Measurements from ENCODE around the gene RIPOR2.

RIPOR2 gene

GRCh38 chr6:24874776-24875533, 60.8 kb downstream of the RIPOR2 start:
- no peak for DNase-seq

- DNase-seq, result no peak
Observed at GRCh38 chr6:24874128-24874527, 61.6 kb downstream of the RIPOR2 start.

GRCh38 chr6:24872779-24873178, 63.0 kb downstream of the RIPOR2 start:
- no peak for DNase-seq

DNA sequence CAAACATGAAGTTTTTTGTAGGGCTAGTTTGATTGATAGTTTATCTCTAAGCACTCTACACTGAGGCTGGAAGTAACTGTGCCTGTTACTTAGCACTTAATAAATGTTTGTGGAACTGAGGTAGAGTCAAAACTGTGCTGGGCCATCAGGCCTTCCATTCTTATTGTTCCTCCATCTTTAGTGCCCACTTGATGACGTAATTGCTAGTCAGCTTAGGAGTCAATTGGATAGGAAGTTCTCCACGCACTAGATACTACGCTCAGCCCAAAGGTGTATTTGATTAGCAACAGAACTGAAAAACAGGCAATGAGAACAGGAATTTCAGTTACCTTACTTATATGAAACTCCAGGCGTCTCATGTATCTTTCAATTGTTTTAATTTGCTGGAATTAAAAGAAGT, 67.0 kb downstream of the RIPOR2 start:
- DNase-seq, result no peak

GRCh38 chr6:24867104-24867703, 68.6 kb downstream of the RIPOR2 start:
- DNase-seq, result no peak

DNA sequence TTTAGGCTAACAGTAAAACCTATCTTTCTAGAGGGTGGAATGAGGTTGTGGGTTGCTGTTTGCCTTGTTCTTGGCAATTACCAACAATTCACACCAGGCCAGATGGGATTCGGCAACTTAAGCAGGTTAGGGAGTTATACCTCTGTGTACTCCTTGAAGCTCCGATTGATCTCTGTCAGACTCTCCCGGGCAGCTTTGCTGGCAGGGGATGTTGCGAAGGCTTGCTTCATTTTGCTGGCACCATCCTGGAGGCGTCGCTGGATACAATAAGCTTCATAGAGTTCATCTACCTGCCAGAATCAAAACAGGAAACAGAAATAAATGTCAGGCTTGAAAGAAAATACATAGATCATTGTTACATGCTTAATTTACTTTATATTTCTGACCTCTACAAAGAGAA, 70.6 kb downstream of the RIPOR2 start:
- DNase-seq, result no peak

- DNase-seq, result no peak
Observed at GRCh38 chr6:24864343-24864742, 71.4 kb downstream of the RIPOR2 start.

DNA sequence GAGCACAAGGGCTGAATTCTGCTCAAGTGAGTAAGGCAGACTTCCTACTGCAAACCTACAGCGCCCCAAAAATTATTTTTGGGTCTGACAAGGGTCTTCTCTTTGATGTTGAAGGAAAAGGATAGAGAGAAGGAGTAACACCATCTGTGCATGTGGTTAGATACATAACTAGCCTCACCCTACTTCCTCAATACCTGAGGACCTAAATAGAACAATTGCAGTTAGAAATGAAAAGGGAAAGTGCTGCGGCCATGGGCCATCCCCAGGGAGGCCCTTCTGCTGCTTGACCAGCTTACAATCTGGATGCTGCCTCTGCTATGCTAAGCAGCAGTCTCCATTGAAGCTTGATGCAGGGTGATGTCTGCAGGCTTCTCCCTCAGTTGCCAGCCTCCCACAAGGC, 73.8 kb downstream of the RIPOR2 start:
- DNase-seq, result no peak

DNA sequence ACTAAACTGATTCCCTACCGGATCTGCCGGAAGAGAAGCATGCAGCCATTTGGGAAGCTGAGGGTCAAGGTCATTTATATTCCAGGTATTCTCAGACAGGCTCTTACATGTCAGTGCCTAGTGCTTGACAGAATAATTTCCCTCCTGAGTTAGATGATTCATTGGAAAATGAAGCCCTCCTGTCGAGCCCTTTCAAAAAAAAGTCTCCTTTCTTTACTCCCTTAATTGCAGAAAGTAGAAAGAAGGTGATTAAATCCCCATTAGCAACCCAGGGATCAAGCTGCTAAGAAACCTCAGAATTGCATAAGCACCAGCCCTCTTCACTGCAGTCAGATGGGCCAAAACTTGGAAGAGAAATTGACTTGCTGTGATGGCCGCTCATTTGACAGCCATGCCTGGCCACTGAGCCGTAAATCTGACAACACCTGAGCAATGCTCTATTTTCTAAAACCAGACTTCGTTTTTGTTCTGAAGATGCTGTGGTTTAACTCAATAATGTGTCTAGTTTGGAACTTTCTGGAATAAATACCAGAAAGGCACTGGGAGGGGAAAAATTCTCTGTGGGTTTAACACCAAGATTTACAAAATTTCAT, 76.1 kb downstream of the RIPOR2 start:
- DNase-seq, result no peak

- no peak for DNase-seq
Observed at GRCh38 chr6:24859132-24859531, 76.6 kb downstream of the RIPOR2 start.

DNA sequence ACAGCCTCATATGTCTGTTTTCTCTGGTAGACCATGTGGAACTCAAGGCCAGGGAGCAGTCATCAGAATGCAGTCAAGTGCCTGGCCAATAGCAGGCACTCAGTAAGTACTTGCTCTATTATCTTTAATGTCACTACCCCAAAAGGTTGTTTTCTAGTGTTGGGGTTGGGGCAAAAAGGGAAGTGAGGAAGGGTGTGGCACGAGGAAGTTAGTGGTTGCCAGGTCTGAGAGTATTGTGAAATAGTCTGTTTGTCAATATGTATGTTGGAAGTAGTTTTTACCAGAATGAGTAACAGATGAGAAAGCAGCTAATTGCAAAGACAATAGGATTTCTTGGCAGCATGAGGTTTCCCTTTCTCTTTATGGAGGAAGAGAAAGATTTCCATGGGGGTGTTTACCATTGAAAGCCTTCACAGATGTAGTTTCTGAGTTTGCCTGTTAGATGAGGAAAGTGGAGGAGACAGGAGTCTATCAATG, 77.5 kb downstream of the RIPOR2 start:
- DNase-seq, result no peak

DNA sequence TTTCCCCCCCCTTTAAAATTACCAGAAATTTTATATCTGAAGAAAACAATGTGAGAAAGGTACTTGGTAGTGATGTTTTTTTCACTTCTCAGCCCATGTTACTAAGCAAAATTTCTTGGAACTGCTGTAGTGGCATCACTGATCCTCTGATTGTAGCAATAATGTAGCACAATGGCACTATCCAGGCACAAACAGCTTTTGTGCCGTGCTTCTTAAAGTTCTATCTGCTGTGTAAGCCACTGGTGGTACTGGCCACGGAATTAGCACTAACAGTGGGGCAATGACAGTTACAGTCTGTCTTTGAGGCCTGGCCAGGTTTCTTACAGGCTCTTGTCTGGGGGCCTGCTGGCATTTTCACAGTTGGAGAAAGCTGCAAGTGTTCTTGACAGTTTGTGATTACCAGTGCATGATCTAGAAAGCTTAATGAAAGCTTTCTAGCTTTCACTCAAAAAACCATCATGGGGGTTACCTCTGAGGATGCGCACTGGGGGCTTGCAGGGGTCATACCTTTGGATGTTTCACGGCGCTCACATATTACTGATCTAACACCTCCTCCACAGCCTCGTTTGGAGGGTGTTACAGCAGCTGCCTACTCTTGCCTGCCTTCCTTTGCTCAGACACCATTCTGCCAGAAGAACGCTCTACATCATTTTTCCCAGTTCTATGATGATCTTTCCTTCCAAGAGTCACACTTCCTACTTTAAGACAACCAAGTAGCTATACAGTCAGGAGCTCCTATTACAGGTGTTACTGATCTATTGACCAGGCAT, 78.7 kb downstream of the RIPOR2 start:
- no peak for DNase-seq

- no peak for DNase-seq
Observed at GRCh38 chr6:24856246-24856599, 79.5 kb downstream of the RIPOR2 start.

- DNase-seq, result peak; percentile 60
Observed at GRCh38 chr6:24855395-24856245, 80.1 kb downstream of the RIPOR2 start.

- DNase-seq, result no peak
Observed at GRCh38 chr6:24854077-24854666, 81.6 kb downstream of the RIPOR2 start.

DNA sequence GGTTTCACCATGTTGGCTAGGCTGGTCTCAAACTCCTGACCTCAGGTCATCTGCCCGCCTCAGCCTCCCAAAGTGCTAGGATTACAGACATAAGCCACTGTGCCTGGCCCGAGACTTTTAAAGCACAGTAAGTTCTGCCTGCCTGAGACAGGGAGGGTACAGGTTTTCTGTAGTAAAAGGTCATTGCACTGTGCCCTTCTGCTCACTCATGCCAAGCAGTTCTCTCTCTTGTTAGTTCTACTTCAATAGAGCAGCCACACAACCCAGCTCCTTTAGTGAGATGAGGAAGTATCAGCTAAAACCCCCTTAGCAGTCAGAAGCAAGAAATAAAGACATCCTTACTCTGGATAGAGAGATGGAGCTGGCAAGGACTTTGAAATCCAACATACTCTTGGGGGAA, 84.7 kb downstream of the RIPOR2 start:
- no peak for DNase-seq

GRCh38 chr6:24849713-24850112, 86.0 kb downstream of the RIPOR2 start:
- no peak for DNase-seq

GRCh38 chr6:24848461-24848860, 87.3 kb downstream of the RIPOR2 start:
- no peak for DNase-seq

GRCh38 chr6:24847402-24847801, 88.4 kb downstream of the RIPOR2 start:
- DNase-seq, result no peak

DNA sequence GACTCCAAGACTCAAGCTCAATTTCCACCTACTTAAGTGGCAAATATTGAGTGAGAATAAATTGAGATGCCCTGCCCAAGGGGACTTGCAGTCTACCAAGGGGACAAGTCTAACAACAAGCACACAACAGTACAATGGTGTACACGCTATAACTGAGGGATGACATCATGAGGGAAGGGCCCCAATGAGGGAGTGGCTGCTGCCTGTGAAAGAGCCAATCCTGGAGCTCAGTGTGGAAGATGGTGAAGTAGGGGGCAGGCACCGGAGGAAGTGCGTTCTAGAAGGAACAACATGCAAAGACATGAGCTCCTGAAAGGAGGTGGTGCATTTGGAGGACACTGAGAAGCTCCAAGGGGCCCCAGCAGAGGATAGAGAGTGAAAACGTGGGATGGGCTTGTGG, 90.2 kb downstream of the RIPOR2 start:
- DNase-seq, result no peak

- no peak for DNase-seq
Observed at GRCh38 chr6:24844903-24845302, 90.9 kb downstream of the RIPOR2 start.

DNA sequence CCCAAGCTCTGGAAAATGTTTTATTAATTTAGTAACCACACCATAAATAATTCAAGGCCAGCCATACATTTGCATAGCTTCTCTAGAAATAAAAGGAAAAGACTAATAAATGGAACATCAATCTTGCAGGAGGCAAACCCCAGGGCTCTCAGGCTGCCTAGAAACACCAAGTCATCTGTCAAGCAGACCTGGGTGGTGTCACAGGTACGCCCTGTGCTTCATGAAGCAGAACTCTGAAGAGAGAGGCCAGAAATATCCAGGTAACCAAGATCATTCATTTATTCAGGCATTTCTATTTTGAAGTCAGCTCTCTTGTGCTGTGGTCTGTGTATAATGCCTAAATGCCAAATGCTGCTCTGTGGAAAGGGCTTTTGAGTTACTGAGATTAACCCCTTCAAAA, 91.7 kb downstream of the RIPOR2 start:
- no peak for DNase-seq
